HEK293T (cell line): ENCODE data around the gene KRTAP2-3.

Experiments
- CTCF ChIA-PET: fragments of 350-600 bp; formaldehyde crosslinking; extraction: SDS; loops from one replicate; lab custom pipeline; 2021; ENCODE audit warnings: antibody characterized with exemption, inconsistent platforms; lab: Yijun Ruan, JAX
- POLR2A ChIA-PET: fragments of 350-600 bp; formaldehyde crosslinking; extraction: SDS; loops from one replicate; lab custom pipeline; 2020; ENCODE audit warnings: antibody characterized with exemption, inconsistent platforms; lab: Yijun Ruan, JAX
- DNase-seq: peaks from one replicate; pipeline ENCODE4 v3.0.0; 2012; ENCODE audit warnings: mixed read lengths; ENCODE audit errors: extremely low spot score
- CTBP1 ChIP-seq: fragments of 450-650 bp; IDR thresholded peaks from 2 replicates; pipeline ENCODE4 v1.6.1; 2016; ENCODE audit warnings: borderline replicate concordance
- HDGF ChIP-seq: fragments of 450-650 bp; IDR thresholded peaks from 2 replicates; pipeline ENCODE4 v1.6.1; 2017; ENCODE audit warnings: antibody characterized with exemption, borderline replicate concordance
- LEF1 ChIP-seq: fragments of 450-650 bp; IDR thresholded peaks from 2 replicates; pipeline ENCODE4 v1.6.1; 2017; ENCODE audit warnings: mild to moderate bottlenecking, borderline replicate concordance
- SP1 ChIP-seq: fragments of 450-650 bp; IDR thresholded peaks from 2 replicates; pipeline ENCODE4 v1.6.1; 2017
- TARDBP ChIP-seq: fragments of 450-650 bp; IDR thresholded peaks from 2 replicates; pipeline ENCODE4 v1.6.1; 2016

The KRTAP2-3 gene

DNA sequence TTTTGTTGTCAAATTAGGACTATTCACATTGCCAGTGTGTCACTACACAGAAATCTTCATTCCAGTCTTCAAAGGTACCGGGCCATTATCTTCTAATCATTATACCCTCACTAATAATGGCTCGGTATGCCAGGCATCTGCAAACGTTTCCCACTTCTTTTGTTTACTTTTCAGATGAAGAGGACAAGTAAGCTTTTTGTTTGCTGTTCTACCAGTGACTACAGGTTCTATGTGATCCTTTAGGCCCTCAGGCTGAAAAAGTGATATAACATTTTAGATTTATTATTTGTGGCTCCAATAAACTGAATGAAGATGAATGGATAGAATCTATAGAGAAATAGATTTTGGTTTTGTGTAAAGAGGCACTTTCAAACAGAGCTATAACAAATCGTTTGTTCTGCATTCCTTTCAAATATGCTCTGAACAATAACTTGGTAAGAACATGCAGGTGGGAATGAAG lies 50.6 kb downstream of the KRTAP2-3 start:
- CTCF ChIA-PET, result no interaction called here
- no peak for DNase-seq
- TF ChIP-seq SP1 (no peak), CTBP1 (no peak), LEF1 (no peak), TARDBP (no peak), HDGF (no peak)
- POLR2A ChIA-PET, result no interaction called here
